Transverse colon (tissue), 4 donors: Measurements from ENCODE around the gene DOCK8. TPM values are rescaled to one million over a fixed set of nuclear protein-coding genes. Genes with fewer than 3 reads are reported as not detected.

Experiments used
- DNase-seq: peaks from one replicate; pipeline ENCODE4 v3.0.0-alpha.2; 2019
- H3K27ac ChIP-seq, 4 donors: fragments of 200-600 bp; sonication (generic); 2 replicates each; pipeline ENCODE4 v1.5.1; 2016 to 2018; ENCODE audit warnings: inconsistent platforms in 4 of 4
- H3K27me3 ChIP-seq: fragments of 200-600 bp; sonication (generic); 2 replicates; pipeline ENCODE4 v1.5.1; 2017; ENCODE audit warnings: inconsistent platforms
- H3K36me3 ChIP-seq, 4 donors: fragments of 200-600 bp; sonication (generic); 2 replicates each; pipeline ENCODE4 v1.5.1; 2017 to 2019; ENCODE audit warnings: inconsistent platforms in 4 of 4
- H3K4me1 ChIP-seq, 4 donors: fragments of 200-600 bp; sonication (generic); 2 replicates each; pipeline ENCODE4 v1.5.1; 2017 to 2020; ENCODE audit warnings: inconsistent platforms in 4 of 4
- H3K4me3 ChIP-seq, 4 donors: fragments of 200-600 bp; sonication (generic); 1 replicate in 1 of 4; 2 replicates in 3 of 4; pipeline versions ENCODE4 v1.5.1 to v1.6.1; 2017 to 2019; ENCODE audit warnings: inconsistent platforms in 4 of 4
- H3K9me3 ChIP-seq, 2 donors: fragments of 200-600 bp; sonication (generic); 2 replicates each; pipeline ENCODE4 v1.5.1; 2017 to 2019; ENCODE audit warnings: inconsistent platforms in 2 of 2
- CTCF ChIP-seq, 5 experiments: fragments of 200-600 bp in 3 of 5; fragments of 450-650 bp in 2 of 5; sonication (generic) in 3 of 5; IDR thresholded peaks; 1 replicate in 2 of 5; 2 replicates in 3 of 5; pipeline ENCODE4 v1.5.1; 2016 to 2017; ENCODE audit warnings: antibody characterized with exemption in 5 of 5, inconsistent platforms in 3 of 5, mild to moderate bottlenecking in 2 of 5, moderate library complexity in 1 of 5
- EP300 ChIP-seq: sonication (generic); formaldehyde crosslinking; IDR thresholded peaks from one replicate; pipeline ENCODE4 v1.6.1; 2017; ENCODE audit warnings: antibody characterized with exemption, low read depth
- POLR2A ChIP-seq: fragments of 450-650 bp; IDR thresholded peaks from one replicate; pipeline ENCODE4 v1.6.1; 2016; ENCODE audit warnings: antibody characterized with exemption, mild to moderate bottlenecking, moderate library complexity
- POLR2AphosphoS5 ChIP-seq, 3 donors: sonication (generic); formaldehyde crosslinking; IDR thresholded peaks; one replicate each; pipeline ENCODE4 v1.6.1; 2016; ENCODE audit warnings: antibody characterized with exemption in 3 of 3
- WGBS, 2 donors: methylation state at CpG; one replicate each; pipeline ENCODE4 v1.1.5; 2018; ENCODE audit warnings: low coverage in 1 of 2; 5-methylcytosine and 5-hydroxymethylcytosine counted together
- in situ Hi-C, 4 donors: fragments of 200-750 bp; cut with MboI; loops; one replicate each; pipeline versions ENCODE4 v1.15.0 to v1.15.1; 2017; ENCODE audit warnings: low sequenced_read_pairs in 3 of 4, low pct_ligation_motif_present in 1 of 4, low pct_unique_long_range_greater_than_20kb in 1 of 4
- intact Hi-C: fragments of 100-400 bp; cut with DNase I; formaldehyde crosslinking; loops from one replicate; pipeline ENCODE4 v1.15.1; 2023; ENCODE audit warnings: low total_unique reads
- total RNA-seq, 4 donors: library from RNA; depleted of rRNA; stranded (reverse); fragments of >200 nt; gene quantifications; one replicate each; pipeline ENCODE4 v1.1.0, GENCODE V29; 2016

DOCK8 gene
- total RNA-seq, 4 donors from 2014 or later = 11.2 to 59.5 (median 14.7) TPM

DNA sequence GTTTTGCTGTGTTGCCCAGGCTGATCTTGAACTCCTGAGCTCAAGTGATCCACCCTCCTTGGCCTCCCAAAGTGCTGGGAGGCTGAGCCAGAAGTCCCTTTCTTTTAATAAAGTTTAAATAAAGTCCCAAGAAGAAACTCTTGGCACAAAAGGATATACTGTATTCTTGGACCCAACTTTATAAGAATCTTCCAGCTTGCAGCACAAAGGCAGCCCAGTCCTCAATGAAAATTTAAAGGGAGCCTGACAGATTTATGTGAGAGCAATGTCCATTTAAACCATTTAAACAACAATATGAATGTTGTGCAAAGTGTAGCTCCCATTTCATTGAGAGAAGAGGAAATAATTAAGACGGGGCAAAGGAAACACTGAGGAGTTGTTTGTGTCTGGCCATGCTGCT lies 217.0 kb downstream of the DOCK8 start:
- Histone ChIP-seq H3K4me1 (no peaks in the 10 kb centered on the region), H3K4me3 (no peak overlapping the region), H3K27ac (no peak overlapping the region), H3K27me3 (no peaks in the 10 kb centered on the region), H3K36me3 (peaks cover 0 to 5% (median 0%) of the 10 kb centered on the region in 4 donors), H3K9me3 (no peaks in the 10 kb centered on the region)
- DNase-seq = no peak
- in situ Hi-C loops = no loop called here
- no peak for TF ChIP-seq EP300
- no peak for TF ChIP-seq POLR2AphosphoS5 (IDR thresholded peaks at IDR 0.05)
- no peak for TF ChIP-seq POLR2A
- TF ChIP-seq CTCF (IDR thresholded peaks at IDR 0.05) = no peak
- WGBS, 2 donors = 36 to 73% methylated on average over 1 of the region's 1 CpG
- intact Hi-C loops = no loop called here

DNA sequence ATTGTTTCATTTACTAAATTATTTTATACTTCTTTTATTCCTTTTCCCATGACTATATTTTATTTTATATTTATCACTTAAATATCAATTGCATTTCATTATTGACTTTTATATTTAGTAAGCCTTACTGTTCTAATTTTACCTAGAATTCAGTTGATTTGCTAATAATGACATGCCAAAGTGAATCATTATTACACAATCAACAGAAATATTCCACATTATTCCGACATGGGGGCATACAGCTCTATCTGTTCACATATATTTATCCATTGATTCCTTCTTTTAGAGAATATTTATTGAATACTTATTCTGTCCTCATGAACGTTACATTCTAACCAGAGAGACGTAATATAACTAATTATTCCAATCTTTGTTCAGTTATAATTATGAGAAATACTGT lies 221.8 kb downstream of the DOCK8 start:
- no peak for TF ChIP-seq POLR2AphosphoS5 (IDR thresholded peaks at IDR 0.05)
- TF ChIP-seq EP300 = no peak
- Histone ChIP-seq H3K4me1 (no peaks in the 10 kb centered on the region), H3K9me3 (no peaks in the 10 kb centered on the region), H3K27me3 (no peaks in the 10 kb centered on the region), H3K27ac (peak overlapping the region; percentile 33 to 75 (median 40)), H3K36me3 (peaks cover 0 to 3% (median 0%) of the 10 kb centered on the region in 4 donors), H3K4me3 (no peak overlapping the region)
- WGBS, 2 donors = 62 to 92% methylated on average over 3 of the region's 3 CpGs
- intact Hi-C loops = no loop called here
- DNase-seq = no peak
- in situ Hi-C loops = no loop called here

GRCh38 chr9:437066-437465 lies 222.4 kb downstream of the DOCK8 start:
- H3K27ac ChIP-seq = peak overlapping the region; percentile 33 to 75 (median 40)
- 93% methylated on average over 1 of the region's 1 CpG; no CpG with 5 or more reads in 1 of the 2 donors for WGBS, 2 donors
- H3K27me3 ChIP-seq = no peaks in the 10 kb centered on the region
- TF ChIP-seq POLR2A (no peak), POLR2AphosphoS5 (IDR thresholded peaks at IDR 0.05) (no peak)
- in situ Hi-C loops (no loop called here), intact Hi-C loops (no loop called here)
- peaks cover 0 to 3% (median 0%) of the 10 kb centered on the region in 4 donors for H3K36me3 ChIP-seq
- no peak overlapping the region for H3K4me3 ChIP-seq
- DNase-seq = no peak
- H3K4me1 ChIP-seq = no peaks in the 10 kb centered on the region
- no peaks in the 10 kb centered on the region for H3K9me3 ChIP-seq

DNA sequence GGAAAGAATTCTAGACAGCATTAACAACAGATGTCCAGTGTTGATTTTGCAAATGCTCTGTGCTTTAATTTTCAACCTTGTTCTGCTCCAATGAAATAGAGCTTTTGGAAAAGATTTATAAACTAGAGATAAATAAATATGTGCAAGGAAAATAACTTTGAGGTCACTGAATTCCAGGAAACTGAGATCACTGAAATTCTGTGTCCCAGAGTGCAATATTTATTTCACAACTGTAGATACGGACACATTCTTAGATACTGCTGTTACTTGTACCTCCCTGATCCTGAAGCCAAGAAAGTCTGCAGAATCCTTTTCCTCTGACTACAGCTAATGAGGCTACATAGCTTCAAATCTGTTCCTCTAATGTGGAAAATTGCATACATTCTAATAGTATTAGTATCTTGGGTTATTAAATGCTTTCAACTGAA lies 222.9 kb downstream of the DOCK8 start:
- H3K9me3 ChIP-seq = no peaks in the 10 kb centered on the region
- H3K27ac ChIP-seq = peak overlapping the region; percentile 33 to 75 (median 40)
- TF ChIP-seq EP300 (no peak), POLR2AphosphoS5 (IDR thresholded peaks at IDR 0.05) (peak in 1 of 3 donors; percentile 45), POLR2A (no peak), CTCF (IDR thresholded peaks at IDR 0.05) (no peak)
- no peak overlapping the region for H3K4me3 ChIP-seq
- DNase-seq = no peak
- H3K36me3 ChIP-seq = peaks cover 0 to 3% (median 0%) of the 10 kb centered on the region in 4 donors
- H3K4me1 ChIP-seq = no peaks in the 10 kb centered on the region
- 33 to 59% methylated on average over 1 of the region's 1 CpG for WGBS, 2 donors
- in situ Hi-C loops (no loop called here), intact Hi-C loops (no loop called here)
- H3K27me3 ChIP-seq = no peaks in the 10 kb centered on the region

DNA sequence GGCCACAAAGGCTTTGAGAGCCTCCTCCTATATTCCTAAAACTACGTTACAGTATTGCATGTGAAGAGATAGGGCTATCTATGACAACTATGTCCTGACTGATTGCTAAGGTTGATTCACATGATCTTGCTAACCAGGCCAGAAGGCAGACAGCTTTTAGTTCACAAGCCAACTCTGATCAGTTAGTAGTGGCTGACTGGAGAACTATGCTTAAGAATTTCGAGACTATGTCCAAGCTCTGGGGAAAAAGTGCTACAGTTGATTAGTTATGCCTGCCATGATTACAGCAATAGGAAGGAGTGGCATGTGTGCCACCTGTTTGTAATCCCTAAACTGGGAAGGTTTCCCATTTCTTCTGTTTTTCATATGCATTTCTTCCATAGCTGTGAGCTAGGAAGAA lies 223.4 kb downstream of the DOCK8 start:
- H3K4me3 ChIP-seq = no peak overlapping the region
- no peaks in the 10 kb centered on the region for H3K9me3 ChIP-seq
- H3K36me3 ChIP-seq = peaks cover 0 to 3% (median 0%) of the 10 kb centered on the region in 4 donors
- DNase-seq = no peak
- peak overlapping the region; percentile 17 to 63 (median 35) for H3K27ac ChIP-seq
- intact Hi-C loops (no loop called here), in situ Hi-C loops (no loop called here)
- no peaks in the 10 kb centered on the region for H3K4me1 ChIP-seq
- no peaks in the 10 kb centered on the region for H3K27me3 ChIP-seq
- WGBS, 2 donors = 41 to 100% methylated on average over 1 to 2 of the region's 2 CpGs
- no peak for TF ChIP-seq EP300
- TF ChIP-seq POLR2AphosphoS5 (IDR thresholded peaks at IDR 0.05) = no peak
- no peak for TF ChIP-seq POLR2A
- no peak for TF ChIP-seq CTCF (IDR thresholded peaks at IDR 0.05)
